Measurements from ENCODE around the gene NFYB.

Gene NFYB

GRCh38 chr12:104155711-104156555 lies 17.9 kb upstream of the NFYB start:
- DNase-seq: no peak

- DNase-seq: no peak
These were observed 16.8 kb upstream of the NFYB start for GRCh38 chr12:104154806-104155205.

GRCh38 chr12:104154286-104154685 lies 16.3 kb upstream of the NFYB start:
- no peak for DNase-seq

- no peak for DNase-seq
These were observed 14.8 kb upstream of the NFYB start for GRCh38 chr12:104152685-104153241.

GRCh38 chr12:104150416-104150815 lies 12.4 kb upstream of the NFYB start:
- DNase-seq: no peak

GRCh38 chr12:104147346-104147745 lies 9.3 kb upstream of the NFYB start:
- DNase-seq: no peak

- DNase-seq: no peak
These were observed 5.9 kb upstream of the NFYB start for GRCh38 chr12:104143918-104144317.

- no peak for DNase-seq
These were observed 5.0 kb upstream of the NFYB start for GRCh38 chr12:104143002-104143401.

GRCh38 chr12:104142543-104142942 lies 4.5 kb upstream of the NFYB start:
- DNase-seq: no peak

GRCh38 chr12:104138797-104139152 lies 765 bp upstream of the NFYB start:
- DNase-seq: no peak

GRCh38 chr12:104137001-104137901 lies 759 bp downstream of the NFYB start:
- peak; percentile 17 for DNase-seq

GRCh38 chr12:104136577-104136976 lies 1.4 kb downstream of the NFYB start:
- no peak for DNase-seq

- no peak for DNase-seq
These were observed 3.1 kb downstream of the NFYB start for GRCh38 chr12:104134882-104135281.

GRCh38 chr12:104133866-104134265 lies 4.1 kb downstream of the NFYB start:
- no peak for DNase-seq

- DNase-seq: no peak
These were observed 4.7 kb downstream of the NFYB start for GRCh38 chr12:104133321-104133720.

GRCh38 chr12:104132351-104132956 lies 5.6 kb downstream of the NFYB start:
- no peak for DNase-seq

- no peak for DNase-seq
These were observed 6.4 kb downstream of the NFYB start for GRCh38 chr12:104131609-104132008.

GRCh38 chr12:104130760-104131159 lies 7.2 kb downstream of the NFYB start:
- DNase-seq: no peak

GRCh38 chr12:104126548-104126947 lies 11.5 kb downstream of the NFYB start:
- DNase-seq: no peak

- DNase-seq: no peak
These were observed 15.7 kb downstream of the NFYB start for GRCh38 chr12:104122298-104122697.

GRCh38 chr12:104121001-104121400 lies 17.0 kb downstream of the NFYB start:
- DNase-seq: no peak

- DNase-seq: no peak
These were observed 22.4 kb downstream of the NFYB start for GRCh38 chr12:104115587-104115975.

Measured in GDM1 (cell line).